Adrenal gland (tissue), 12 donors: ENCODE results near the gene PEX16. TPM values are rescaled to one million over a fixed set of nuclear protein-coding genes. Genes with fewer than 3 reads are reported as not detected.

Experiments used
- DNase-seq, 7 donors: peaks; one replicate each; pipeline ENCODE4 v3.0.0-alpha.2; 2019 to 2020
- H3K27ac ChIP-seq, 5 donors: fragments of 200-600 bp; sonication (generic) in 4 of 5; 1 replicate in 3 of 5; 2 replicates in 2 of 5; pipeline versions ENCODE4 v1.5.1 to v1.8.0; 2016 to 2020; ENCODE audit warnings: mild to moderate bottlenecking in 1 of 5
- H3K27me3 ChIP-seq: fragments of 200-600 bp; 2 replicates; pipeline ENCODE4 v1.8.0; 2021
- H3K36me3 ChIP-seq, 2 donors: fragments of 200-600 bp; replicated peaks in 1 of 2; 1 replicate in 1 of 2; 2 replicates in 1 of 2; pipeline versions ENCODE4 v1.5.1 to v1.8.0; 2018 to 2022
- H3K4me1 ChIP-seq, 2 donors: fragments of 200-600 bp; replicated peaks in 1 of 2; 1 replicate in 1 of 2; 2 replicates in 1 of 2; pipeline versions ENCODE4 v1.5.1 to v1.8.0; 2018 to 2021
- H3K4me3 ChIP-seq, 4 donors: fragments of 200-600 bp; sonication (generic) in 3 of 4; one replicate each; pipeline ENCODE4 v1.5.1; 2016 to 2018
- H3K9me3 ChIP-seq, 3 donors: fragments of 200-600 bp; sonication (generic) in 1 of 3; replicated peaks in 1 of 3; 1 replicate in 2 of 3; 2 replicates in 1 of 3; pipeline versions ENCODE4 v1.5.1 to v1.8.0; 2016 to 2021
- POLR2A ChIP-seq, 2 donors: fragments of 450-650 bp; IDR thresholded peaks; one replicate each; pipeline ENCODE4 v1.6.1; 2017; ENCODE audit warnings: antibody characterized with exemption in 2 of 2, mild to moderate bottlenecking in 2 of 2, moderate library complexity in 1 of 2
- WGBS, 4 donors: extraction: QIAGEN DNeasy Blood & Tissue Kit in 2 of 4; methylation state at CpG; one replicate each; pipeline versions ENCODE4 v1.1.5 to v1.1.7; 2013 to 2017; 5-methylcytosine and 5-hydroxymethylcytosine counted together
- intact Hi-C, 2 donors: fragments of 100-400 bp; cut with DNase I; formaldehyde crosslinking; loops; one replicate each; pipeline versions ENCODE4 v1.14.1 to v1.15.0; 2022 to 2023
- polyA plus RNA-seq, 3 donors: library from polyadenylated mRNA; stranded (reverse); fragments of 200-250 nt in 2 of 3; fragments of 350-450 nt in 1 of 3; fragmentation: Illumina TruSeq in 1 of 3; extraction: RNeasy Lipid Tissue Mini Kit (QIAGEN cat#74804) in 1 of 3; gene quantifications; one replicate each; pipeline ENCODE4 v1.2.3, GENCODE V29; 2013 to 2014
- total RNA-seq, 9 donors: library from RNA; depleted of rRNA in 4 of 9; stranded (reverse); fragments of >200 nt in 4 of 9; fragments of 120-200 nt in 1 of 9; fragmentation: NEBNext Ultra II Directional in 1 of 9; extraction: Animal tissue kit (Norgen Biotek cat#: 25700) in 1 of 9; gene quantifications; one replicate each; pipeline versions ENCODE4 v1.1.0 to v1.2.4, GENCODE V29; 2013 to 2023
- TF ChIP-seq, protein P1 (sequence below), 6 experiments: fragments of 450-650 bp in 4 of 6; fragments of 200-600 bp in 2 of 6; sonication (generic) in 1 of 6; IDR thresholded peaks; 1 replicate in 5 of 6; 2 replicates in 1 of 6; pipeline versions ENCODE4 v1.5.1 to v1.8.0; 2016 to 2021; ENCODE audit warnings: antibody characterized with exemption in 6 of 6, mild to moderate bottlenecking in 2 of 6, moderate library complexity in 1 of 6
- donor health status: healthy with polysubstance abuse.
- donor health status: Bipolar disorder and iron deficiency.
- donor health status: DM: yes; HTN: yes; CAD: no.
- donor health status: DM: no; HTN: no; CAD: no.
- donor health status: DM: no; HTN: no; CAD: no.
- donor health status: DM: yes; HTN: yes; CAD: no.

PEX16 gene
- total and polyA plus RNA-seq, 12 donors: 7.6 to 67.6 (median 40.7) TPM

DNA sequence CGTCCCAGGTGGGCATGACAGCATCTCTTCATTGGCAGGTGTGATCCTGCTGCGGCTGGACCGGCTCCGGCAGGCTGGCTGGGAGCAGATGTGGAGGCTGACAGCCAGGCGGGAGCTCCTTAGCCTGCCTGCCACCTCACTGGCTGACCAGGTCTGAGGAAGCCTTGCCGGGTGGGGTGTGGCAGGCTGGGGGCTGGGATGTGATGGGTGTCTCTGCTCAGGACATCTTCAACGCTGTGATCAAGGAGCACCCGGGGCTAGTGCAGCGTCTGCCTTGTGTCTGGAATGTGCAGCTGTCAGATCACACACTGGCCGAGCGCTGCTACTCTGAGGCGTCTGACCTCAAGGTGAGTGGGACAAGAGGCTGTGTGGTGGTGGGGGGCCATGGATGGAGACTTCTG is 8.3 kb upstream of the PEX16 start:
- no peak for TF ChIP-seq POLR2A (IDR thresholded peaks at IDR 0.05)
- TF ChIP-seq, protein P1, sequence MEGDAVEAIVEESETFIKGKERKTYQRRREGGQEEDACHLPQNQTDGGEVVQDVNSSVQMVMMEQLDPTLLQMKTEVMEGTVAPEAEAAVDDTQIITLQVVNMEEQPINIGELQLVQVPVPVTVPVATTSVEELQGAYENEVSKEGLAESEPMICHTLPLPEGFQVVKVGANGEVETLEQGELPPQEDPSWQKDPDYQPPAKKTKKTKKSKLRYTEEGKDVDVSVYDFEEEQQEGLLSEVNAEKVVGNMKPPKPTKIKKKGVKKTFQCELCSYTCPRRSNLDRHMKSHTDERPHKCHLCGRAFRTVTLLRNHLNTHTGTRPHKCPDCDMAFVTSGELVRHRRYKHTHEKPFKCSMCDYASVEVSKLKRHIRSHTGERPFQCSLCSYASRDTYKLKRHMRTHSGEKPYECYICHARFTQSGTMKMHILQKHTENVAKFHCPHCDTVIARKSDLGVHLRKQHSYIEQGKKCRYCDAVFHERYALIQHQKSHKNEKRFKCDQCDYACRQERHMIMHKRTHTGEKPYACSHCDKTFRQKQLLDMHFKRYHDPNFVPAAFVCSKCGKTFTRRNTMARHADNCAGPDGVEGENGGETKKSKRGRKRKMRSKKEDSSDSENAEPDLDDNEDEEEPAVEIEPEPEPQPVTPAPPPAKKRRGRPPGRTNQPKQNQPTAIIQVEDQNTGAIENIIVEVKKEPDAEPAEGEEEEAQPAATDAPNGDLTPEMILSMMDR (IDR thresholded peaks at IDR 0.05): no peak
- intact Hi-C loops: no loop called here
- DNase-seq: peak in 4 of 7 donors; percentile 14 to 55 (median 14)

DNA sequence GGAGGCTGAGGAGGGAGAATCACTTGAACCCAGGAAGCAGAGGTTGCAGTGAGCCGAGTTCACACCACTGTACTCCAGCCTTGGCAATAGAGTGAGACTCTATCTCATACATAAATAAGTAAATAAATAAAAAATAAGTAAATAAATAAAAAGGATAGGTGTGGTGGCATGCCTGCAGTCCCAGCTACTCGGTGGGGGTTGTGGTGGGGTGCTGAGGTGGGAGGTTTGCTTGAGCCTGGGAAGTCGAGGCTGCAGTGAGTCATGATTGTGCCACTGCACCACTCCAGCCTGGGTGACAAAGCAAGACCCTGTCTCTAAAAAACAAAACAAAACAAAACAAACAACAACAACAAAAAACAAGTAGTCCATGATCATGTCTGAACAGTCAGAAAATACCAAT is 7.9 kb upstream of the PEX16 start:
- Histone ChIP-seq H3K27me3 (no peaks in the 10 kb centered on the region), H3K4me1 (peaks cover 0 to 20% of the 10 kb centered on the region in 2 donors), H3K36me3 (no peaks in the 10 kb centered on the region), H3K9me3 (no peaks in the 10 kb centered on the region), H3K4me3 (no peak overlapping the region), H3K27ac (no peak overlapping the region)
- no peak for DNase-seq
- TF ChIP-seq POLR2A (IDR thresholded peaks at IDR 0.05): no peak
- TF ChIP-seq, protein P1 (IDR thresholded peaks at IDR 0.05): no peak
- 76 to 84% (median 81%) methylated on average over 3 of the region's 3 CpGs for WGBS, 4 donors
- intact Hi-C loops: no loop called here

More for the DNA sequence above, 8.3 kb upstream of the PEX16 start:
- H3K4me3 ChIP-seq: no peak overlapping the region
- H3K27me3 ChIP-seq: no peaks in the 10 kb centered on the region
- H3K4me1 ChIP-seq: peaks cover 0 to 20% of the 10 kb centered on the region in 2 donors
- H3K9me3 ChIP-seq: no peaks in the 10 kb centered on the region
- H3K27ac ChIP-seq: no peak overlapping the region
- 79 to 84% (median 81%) methylated on average over 4 to 12 of the region's 12 CpGs for WGBS, 4 donors
- H3K36me3 ChIP-seq: no peaks in the 10 kb centered on the region

GRCh38 chr11:45924927-45925326 is 7.2 kb upstream of the PEX16 start:
- TF ChIP-seq POLR2A (IDR thresholded peaks at IDR 0.05): no peak
- TF ChIP-seq, protein P1 (IDR thresholded peaks at IDR 0.05): no peak
- Histone ChIP-seq H3K27me3 (no peaks in the 10 kb centered on the region), H3K9me3 (no peaks in the 10 kb centered on the region), H3K27ac (no peak overlapping the region), H3K36me3 (no peaks in the 10 kb centered on the region), H3K4me1 (peaks cover 0 to 20% of the 10 kb centered on the region in 2 donors), H3K4me3 (no peak overlapping the region)
- intact Hi-C loops: no loop called here
- DNase-seq: peak in 1 of 7 donors; percentile 48
- 92 to 100% (median 95%) methylated on average over 6 of the region's 6 CpGs for WGBS, 4 donors

DNA sequence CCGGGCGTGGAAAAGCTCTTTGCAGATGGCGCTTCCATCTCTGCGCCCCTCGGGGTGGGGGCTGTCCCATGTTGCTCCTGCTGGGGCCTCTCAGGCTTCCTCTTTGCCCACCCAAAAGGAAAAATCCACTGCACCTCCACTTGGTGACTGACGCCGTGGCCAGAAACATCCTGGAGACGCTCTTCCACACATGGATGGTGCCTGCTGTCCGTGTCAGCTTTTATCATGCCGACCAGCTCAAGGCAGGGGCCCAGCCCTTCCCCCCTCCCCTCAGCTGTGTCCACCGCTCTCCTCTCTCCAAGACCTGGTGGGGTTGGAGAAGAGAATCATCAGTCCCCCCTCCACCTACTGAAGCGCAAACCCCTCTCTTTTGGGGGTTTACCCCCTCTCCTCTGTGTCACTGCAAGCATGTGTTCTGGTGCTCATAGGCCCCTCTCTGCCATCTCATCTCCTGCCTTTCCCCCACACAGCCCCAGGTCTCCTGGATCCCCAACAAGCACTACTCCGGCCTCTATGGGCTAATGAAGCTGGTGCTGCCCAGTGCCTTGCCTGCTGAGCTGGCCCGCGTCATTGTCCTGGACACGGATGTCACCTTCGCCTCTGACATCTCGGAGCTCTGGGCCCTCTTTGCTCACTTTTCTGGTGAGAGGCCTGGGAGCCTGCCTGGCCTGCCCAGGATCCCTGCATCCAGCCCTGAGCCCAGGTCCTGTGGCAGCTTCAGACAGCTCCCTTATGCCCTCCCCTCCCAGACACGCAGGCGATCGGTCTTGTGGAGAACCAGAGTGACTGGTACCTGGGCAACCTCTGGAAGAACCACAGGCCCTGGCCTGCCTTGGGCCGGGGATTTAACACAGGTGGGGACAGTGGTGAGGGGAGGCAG is 6.6 kb upstream of the PEX16 start:
- Histone ChIP-seq H3K4me3 (no peak overlapping the region), H3K4me1 (peaks cover 0 to 20% of the 10 kb centered on the region in 2 donors), H3K36me3 (no peaks in the 10 kb centered on the region), H3K9me3 (no peaks in the 10 kb centered on the region), H3K27me3 (no peaks in the 10 kb centered on the region), H3K27ac (no peak overlapping the region)
- DNase-seq: peak in 3 of 7 donors; percentile 15 to 51 (median 17)
- intact Hi-C loops: no loop called here
- TF ChIP-seq, protein P1 (IDR thresholded peaks at IDR 0.05): no peak
- TF ChIP-seq POLR2A (IDR thresholded peaks at IDR 0.05): no peak
- 87 to 93% (median 88%) methylated on average over 19 to 22 of the region's 22 CpGs for WGBS, 4 donors
